GM21786 (cell line): Measurements from ENCODE around the gene ELOA.
"Not testable (repeated sequence)": the region's sequence is repeated elsewhere in the genome, so short reads cannot be mapped to it uniquely, and the experiment has no call there.

Source experiments
- ATAC-seq: cut with Tn5 transposase; IDR thresholded peaks from one replicate; pipeline ENCODE4 v1.9.1; 2021; ENCODE audit not compliant: unreplicated experiment

The ELOA gene

GRCh38 chr1:23783141-23783540 lies 39.9 kb downstream of the ELOA start:
- not testable (repeated sequence) for ATAC-seq

DNA sequence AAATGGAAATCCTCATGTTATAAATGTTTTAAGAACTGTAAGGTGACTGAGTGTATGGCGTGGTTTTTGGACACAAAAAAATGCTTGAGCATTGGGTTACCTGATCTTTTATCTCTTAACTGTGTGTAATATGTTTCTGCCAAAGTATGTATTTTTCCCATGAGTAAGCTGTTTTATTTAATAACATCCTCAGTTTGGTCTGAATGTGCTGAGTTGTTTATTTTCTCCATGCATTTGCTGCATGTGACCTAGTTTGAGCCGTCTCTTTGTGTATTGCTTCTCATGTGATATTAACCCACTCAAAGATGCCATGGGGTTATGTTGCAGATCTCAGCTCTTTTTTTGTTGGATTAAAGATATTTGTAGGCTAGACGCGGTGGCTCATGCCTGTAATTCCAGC lies 41.6 kb downstream of the ELOA start:
- ATAC-seq = no peak

DNA sequence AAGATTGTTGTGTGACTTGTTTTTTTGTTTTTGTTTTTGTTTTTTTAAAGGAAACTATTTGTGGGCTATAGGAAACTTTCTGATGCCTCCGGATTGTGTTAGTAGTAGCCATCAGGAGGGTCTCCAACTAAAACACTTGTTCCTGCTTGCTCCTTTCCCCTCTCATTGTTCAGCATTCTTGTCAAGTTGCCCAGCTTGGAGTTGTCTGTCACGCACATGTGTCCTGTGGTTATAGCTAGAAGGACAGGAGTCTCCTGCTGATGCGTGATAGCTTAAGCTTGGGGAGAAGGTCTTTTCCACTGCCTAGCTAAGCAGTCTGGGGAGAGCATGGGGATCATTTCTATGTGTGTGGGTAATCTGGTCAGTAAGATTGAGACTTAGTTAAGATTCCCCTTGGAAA lies 44.4 kb downstream of the ELOA start:
- no peak for ATAC-seq

DNA sequence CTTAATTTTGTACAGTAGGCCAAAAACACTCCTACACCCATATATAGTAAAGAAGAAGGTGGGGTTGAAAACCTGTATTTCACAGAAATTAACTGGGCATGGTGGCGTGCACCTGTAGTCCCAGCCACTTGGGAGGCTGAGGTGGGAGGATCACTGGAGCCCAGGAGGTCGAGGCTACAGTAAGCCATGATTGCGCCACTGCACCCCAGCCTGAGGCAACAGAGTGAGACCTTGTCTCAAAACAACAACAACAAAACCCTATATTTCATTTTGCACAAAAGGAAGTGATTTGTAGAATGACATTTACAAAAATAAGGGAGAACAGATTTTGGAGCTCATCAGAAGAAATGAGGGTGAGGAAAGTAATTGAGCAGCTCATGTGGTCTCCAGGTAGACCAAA lies 45.4 kb downstream of the ELOA start:
- no peak for ATAC-seq

GRCh38 chr1:23790696-23791515 lies 47.6 kb downstream of the ELOA start, which contains the start of gene LYPLA2:
Gene LYPLA2 (plus strand): TSS chr1:23791145. CDS start chr1:23792683, 1,538 bp downstream.
- ATAC-seq = peak; percentile 74

DNA sequence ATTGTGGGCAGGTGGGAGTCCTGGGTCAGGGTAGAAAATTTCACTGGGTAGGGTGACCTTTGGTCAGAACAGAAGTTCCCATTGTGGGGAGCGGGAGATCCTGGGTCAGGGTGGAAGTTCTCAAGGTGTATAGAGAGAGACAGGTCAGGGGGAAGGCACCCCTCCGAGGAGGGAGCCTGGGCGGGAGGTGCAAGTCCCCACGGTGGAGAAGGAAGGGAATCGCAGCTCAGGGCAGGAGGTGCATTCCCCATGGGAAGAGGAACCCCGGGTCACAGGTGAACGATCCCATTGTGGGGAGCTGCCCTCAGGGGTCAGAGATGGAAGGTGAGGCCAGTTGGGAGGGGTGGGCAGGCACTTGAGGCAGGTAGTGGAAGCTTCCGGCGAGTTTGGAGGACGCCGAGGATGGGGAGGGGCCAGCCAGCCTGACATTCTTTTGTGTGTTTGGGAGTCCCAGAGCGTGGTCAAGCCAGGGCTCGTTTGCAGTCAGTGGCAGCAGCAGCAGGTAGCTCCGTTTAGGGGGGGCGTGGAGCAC lies 48.3 kb downstream of the ELOA start:
- ATAC-seq = no peak

DNA sequence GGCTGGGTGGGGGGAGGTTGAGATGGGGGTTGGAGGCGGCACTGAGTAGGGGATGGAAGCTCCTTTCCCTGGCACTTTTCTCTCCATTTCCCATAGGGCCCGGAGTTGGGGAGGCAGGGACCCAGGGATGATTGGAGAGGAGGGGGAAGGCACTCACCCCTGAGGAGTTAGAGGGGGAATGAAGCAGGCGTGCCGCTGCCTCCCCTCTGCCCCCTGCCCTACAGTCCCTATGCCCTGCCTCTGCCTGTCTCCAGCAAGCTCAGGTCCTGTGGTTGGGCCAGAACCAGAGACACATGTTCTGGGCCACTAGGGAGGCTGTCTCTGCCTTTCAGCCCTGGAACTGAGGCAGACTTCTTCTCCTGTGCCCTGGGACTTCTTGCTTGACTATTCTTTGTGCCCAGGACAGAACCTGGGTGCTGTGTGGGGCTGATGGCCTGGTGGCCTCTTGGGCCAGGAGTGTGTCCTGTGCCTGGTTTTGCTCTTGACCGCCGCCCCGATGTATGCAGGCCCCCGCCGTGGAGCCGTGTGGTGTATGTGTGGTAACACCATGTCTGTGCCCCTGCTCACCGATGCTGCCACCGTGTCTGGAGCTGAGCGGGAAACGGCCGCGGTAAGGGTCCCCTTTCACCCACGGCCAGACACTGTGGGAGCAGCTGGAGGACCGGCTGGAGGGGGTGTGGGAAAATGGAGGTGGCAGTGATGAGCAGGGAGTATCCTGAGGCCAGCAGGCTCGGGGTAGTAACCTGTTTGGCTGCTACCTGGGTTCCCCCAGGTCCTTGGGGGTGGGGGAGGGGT lies 49.1 kb downstream of the ELOA start:
- no peak for ATAC-seq

GRCh38 chr1:23793018-23793781 lies 49.9 kb downstream of the ELOA start:
- ATAC-seq = no peak

DNA sequence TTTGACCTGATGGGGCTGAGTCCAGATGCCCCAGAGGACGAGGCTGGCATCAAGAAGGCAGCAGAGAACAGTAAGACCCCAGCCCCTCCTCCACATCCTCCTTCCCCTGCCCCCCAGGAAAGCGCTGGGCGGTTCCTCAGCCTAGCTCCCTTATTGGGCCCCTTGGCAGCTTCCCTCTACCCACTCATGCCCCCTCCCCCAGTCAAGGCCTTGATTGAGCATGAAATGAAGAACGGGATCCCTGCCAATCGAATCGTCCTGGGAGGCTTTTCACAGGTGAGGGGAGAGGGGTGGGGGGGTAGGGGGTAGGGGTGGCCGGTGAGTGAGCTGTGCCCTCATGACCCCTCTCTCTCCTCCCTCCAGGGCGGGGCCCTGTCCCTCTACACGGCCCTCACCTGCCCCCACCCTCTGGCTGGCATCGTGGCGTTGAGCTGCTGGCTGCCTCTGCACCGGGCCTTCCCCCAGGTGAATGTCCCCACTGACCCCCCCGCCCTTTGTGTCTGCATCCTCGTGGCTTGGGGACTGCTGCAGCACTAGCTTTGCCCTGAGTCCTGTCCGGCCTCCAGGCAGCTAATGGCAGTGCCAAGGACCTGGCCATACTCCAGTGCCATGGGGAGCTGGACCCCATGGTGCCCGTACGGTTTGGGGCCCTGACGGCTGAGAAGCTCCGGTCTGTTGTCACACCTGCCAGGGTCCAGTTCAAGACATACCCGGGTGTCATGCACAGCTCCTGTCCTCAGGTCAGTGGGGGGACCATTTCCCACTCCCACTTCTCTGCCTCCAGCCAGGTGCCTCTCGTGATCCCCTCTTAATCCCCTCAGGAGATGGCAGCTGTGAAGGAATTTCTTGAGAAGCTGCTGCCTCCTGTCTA lies 50.8 kb downstream of the ELOA start:
- no peak for ATAC-seq

GRCh38 chr1:23794732-23795182 lies 51.5 kb downstream of the ELOA start:
- not testable (repeated sequence) for ATAC-seq

DNA sequence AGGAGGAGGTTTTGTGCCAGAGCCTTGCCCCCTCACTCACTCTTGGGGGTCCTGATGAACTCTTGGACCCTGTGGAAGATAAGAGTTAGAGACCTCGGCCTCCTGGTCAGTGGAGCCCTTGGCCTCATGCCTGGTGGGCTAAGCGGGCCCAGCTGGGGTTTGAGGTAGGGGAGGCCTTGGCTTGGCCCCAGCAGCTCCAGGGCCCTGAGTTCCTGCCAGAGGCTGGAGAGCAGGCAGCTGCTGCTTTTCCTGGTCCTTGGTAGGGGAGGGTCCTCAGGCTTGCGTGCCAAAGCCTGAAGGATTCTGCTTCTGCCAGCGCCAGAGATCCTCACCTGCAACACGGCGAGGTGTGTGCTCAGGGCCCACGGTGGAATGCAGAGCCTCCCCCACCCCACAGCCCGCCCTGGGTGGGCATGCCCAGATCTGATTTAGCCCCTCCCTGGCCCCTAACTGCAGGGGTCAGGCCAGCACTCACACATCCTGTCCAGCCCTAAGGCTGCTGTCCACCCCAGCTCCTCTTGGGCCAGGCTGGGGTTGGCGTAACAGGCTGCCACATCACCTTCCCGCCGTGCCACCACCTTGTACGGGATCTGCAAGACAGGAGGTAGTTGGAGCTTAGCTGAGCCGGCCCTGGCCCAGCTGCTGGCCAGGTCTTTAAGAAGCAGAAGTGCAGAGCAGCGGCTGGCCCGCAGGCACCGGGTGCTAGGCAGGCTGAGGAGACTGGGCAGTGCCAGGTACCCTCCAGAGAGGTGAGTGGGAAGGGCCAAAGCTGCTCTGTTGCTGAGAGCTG lies 52.6 kb downstream of the ELOA start:
- no peak for ATAC-seq

DNA sequence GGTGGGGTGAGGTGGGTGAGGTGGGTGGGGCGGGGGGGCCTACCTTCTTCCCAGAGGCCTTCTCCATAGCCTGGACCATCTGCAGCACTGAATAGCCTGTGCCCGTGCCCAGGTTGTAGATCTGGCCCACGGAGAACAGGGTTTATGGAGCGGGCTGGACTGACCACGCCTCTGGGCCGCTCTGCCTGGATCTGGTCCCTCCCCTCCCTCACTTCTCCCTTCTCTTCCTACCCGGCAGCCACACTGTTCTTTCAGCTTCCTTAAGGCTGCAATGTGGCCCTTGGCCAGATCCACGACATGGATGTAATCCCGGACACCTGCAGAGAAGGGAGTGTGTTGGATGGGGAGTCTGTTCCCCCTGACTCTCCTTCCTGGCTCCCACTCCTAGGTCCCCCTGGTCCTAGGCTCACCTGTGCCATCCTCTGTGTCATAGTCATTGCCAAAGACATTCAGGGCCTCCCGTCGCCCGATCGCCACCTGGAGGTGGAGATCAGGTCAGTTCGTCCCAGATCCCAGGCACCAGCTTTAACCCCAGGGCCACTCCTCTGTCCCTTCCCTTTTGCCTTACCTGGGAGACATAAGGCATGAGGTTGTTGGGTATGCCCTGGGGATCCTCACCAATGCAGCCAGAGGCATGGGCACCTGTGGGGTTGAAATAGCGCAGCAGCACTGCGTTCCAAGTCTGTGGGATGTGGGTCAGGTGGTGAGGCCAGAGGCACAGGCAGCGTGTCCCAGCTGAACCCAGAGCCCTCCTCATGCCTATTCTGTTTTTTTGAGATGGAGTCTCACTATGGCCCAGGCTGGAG lies 53.4 kb downstream of the ELOA start:
- no peak for ATAC-seq

DNA sequence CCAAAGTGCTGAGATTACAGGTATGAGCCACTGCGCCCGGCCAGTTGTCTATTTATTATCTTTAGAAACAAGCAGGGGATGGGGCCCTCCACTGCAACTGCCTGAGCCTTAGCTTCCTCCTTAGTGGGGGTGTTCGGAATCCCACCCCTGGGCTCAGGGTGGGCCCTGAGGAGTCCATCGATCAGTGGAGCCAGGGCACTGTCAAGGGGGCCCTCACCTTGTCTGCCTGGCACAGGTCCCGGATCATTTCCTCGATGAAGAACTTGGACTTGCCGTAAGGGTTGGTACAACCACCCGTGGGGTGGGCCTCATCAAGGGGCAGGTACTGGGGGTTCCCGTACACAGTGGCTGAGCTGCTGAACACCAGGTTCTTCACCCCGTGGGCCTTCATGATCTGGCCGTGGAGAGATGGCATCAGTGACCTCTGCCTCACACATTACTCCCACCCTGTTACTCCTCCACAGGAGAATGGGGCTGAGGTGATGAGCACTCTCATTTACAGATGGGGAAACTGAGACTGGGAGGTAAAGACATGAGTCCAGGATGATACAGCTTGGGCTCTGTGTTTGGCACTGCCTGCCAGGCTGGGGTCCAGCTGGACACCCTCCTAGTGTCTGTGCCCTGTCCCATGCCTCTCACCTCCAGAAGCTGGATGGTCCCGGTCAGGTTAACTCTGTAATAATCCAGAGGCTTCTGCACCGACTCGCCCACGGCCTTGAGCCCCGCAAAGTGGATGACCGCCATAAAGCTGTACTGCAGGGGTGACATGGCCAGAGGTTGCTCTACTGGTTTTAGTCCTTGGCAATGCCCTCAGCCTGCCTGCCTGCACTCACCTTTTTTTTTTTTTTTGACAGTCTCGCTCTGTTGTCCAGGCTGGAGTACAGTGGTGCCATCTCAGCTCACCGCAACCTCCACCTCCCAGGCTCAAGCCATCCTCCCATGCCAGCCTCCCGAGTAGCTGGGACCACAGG lies 54.5 kb downstream of the ELOA start:
- ATAC-seq = no peak

DNA sequence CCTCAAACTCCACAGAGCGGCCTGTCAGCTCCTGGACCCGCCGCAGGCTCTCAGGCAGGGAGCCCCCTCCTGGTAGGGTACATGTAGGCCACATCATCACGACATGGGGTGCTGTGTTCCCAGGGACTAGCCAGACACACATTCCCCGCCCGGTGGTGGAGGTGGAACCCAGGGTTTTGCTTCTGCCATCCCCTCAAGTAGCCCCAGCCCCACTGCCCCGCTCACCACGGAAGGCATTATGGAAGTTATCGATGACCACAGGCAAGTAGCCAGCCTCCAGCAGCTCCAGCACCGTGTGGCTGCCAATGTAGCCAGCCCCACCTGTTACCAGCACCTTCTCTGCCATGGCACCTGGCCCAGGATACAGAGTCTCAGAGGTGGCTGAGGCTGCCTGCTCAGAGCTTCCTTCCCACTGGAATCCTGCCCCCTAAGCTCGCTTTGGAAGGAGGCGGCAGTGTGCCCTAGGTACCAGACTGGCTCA lies 55.4 kb downstream of the ELOA start:
- no peak for ATAC-seq

DNA sequence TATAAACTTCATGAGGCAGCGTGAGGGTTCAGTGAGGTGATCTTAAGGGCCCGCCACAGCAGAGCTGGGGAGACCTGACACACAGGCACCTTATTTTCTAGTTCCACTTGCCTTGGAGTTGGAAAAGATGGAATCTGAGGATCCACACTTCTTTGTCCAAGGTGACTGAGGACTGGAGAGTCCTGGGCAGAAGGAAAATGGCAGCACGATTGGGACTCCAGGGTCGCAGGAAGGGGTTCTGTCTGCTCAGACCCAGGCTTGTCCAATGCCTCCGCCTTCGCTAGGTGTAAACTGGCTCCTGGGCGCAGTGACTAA lies 55.9 kb downstream of the ELOA start:
- no peak for ATAC-seq

DNA sequence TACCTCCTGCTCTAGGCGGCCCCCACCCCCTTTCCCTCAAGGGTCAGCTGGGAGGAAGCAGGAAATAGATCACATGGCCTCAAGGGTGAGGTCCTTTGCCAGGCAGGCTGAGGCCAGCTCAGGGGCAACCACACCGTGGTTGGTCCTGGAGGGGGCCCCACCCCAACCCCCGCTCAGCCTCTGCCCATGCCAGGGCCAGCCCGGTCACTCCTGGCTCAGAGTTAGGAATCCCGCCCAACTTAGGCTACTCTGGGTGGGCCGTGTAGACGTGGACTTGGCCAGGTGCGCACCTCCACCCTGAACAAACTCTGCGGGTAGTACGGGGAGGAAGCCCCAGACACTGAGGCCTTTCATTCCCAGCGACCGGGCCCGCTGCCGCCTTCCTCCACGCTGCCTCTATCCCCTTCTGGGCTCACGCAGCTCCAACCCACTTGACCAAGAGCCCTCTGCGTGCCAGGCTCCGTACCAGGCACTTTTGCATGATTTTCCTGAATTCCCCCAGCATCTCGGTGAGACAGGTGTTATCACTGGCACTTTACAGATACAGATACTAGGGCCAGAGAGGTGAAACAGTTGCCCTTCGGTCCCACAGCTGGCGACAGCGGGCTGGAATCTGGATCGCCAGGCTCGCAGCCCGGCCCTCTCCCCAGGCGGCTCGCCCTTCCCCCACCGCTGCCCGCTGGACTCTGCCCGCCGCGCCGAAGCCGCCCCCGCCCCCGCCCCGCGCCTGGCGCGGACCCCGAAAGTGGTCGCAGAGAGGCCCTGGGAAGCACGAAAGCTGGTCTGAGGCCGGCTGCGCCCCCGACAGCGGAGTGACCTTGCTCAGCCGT lies 56.5 kb downstream of the ELOA start:
- ATAC-seq = peak; percentile 2
